HG03354 (cell line): Measurements from ENCODE around the gene CHRM1.
A peak's percentile ranks its signal among the peaks of the same experiment; 100 is the strongest.
"Not testable (repeated sequence)": the region's sequence is repeated elsewhere in the genome, so short reads cannot be mapped to it uniquely, and the experiment has no call there.

ENCODE experiments used
- ATAC-seq: cut with Tn5 transposase; IDR thresholded peaks from one replicate; pipeline ENCODE4 v1.9.1; 2021; ENCODE audit warnings: mild to moderate bottlenecking; ENCODE audit not compliant: unreplicated experiment, poor library complexity, severe bottlenecking

The CHRM1 gene

DNA sequence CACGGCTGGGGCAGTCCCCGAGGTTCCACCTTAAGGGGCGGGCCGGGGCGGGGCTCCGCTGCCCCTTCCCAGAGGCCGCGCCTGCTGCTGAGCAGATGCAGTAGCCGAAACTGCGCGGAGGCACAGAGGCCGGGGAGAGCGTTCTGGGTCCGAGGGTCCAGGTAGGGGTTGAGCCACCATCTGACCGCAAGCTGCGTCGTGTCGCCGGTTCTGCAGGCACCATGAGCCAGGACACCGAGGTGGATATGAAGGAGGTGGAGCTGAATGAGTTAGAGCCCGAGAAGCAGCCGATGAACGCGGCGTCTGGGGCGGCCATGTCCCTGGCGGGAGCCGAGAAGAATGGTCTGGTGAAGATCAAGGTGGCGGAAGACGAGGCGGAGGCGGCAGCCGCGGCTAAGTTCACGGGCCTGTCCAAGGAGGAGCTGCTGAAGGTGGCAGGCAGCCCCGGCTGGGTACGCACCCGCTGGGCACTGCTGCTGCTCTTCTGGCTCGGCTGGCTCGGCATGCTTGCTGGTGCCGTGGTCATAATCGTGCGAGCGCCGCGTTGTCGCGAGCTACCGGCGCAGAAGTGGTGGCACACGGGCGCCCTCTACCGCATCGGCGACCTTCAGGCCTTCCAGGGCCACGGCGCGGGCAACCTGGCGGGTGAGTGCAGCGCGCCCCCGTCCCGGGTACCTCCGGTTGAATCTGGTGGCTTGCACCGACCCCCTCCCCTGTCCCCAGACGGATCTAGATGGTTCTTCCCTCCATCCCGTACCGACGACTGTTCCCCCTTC, 40.2 kb downstream of the CHRM1 start, which contains the start of gene SLC3A2:
Gene SLC3A2, plus strand, starts transcription at position 94 of the 776 bp plus-strand sequence. Its CDS starts 128 bp downstream, at position 222.
- ATAC-seq: peak; percentile 78

DNA sequence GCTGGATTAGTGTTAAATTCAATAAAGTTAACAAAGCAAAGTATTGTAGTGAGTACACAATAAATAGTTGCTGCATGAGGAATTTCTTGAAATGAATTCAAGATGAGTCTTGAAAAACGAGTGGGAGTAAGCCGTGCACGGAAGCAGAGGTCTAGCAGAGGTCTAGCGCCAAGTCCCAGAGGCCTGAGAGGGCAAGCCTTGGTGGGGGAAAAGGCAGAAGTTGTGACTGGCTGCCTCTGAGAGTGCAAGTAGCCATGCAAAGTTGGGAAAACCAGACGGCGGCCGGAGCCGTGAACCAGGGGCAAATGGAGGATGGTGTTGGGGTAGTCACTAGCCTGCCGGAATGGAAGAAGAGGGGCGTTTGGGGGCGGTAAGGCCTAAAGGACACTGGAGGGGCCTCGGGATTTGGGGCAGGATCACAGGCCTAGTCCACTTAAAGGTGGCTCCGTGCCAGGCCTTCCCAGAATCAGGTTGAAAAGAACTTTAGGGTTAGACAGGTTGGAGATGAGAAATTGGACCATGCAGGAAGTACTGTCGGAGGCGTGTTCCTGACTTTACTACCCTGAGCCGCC, 40.8 kb downstream of the CHRM1 start:
- peak; percentile 23 for ATAC-seq

DNA sequence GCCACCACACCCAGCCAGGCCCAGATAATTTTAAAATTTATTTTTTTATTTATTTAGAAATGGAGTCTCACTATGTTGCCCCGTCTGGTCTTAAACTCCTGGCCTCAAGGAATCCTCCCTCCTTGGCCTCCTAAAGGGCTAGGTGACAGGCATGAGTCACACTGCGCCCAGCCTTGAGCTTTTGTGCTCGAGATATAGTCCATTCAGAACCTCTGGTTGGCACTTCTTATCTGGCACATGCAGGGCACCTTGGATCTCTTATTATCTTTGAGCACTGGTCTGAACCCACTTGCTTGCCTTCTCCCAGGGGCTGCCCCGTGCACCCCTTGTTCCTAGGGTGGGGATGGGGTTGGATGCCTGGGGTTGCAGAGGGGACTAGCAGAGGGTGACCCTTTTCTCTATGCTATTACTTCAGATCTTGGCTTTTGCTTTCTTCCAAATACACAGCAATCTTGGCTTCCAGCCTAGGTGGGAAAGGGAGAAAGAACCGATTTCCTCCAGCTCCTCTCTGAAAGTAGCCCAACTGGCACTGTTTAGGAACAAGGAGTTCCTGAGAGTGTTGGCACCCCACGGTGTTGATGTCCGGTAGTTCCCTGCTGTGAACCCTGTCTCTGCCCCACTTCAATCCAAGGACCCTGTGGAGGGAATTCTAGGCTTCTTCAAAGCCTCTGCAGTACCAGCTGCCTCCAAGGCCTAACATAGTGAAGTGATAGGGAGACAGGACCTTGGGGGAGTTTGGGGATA, 41.8 kb downstream of the CHRM1 start:
- no peak for ATAC-seq

DNA sequence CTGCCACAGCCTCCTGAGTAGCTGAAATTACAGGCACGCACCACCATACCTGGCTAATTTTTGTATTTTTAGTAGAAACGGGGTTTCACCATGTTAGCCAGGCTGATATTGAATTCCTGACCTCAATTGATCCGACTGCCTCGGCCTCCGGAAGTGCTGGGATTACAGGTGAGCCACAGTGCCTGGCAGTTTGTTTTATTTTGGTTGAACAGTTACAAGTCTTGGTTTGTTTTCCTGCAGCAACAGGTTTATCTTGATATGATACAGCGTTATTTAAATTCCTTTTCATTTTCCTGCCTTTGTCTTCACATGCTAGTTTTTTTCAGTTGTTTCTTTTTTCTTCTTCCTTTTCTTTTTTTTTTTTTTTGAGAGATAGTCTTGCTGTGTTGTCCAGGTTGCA, 44.5 kb downstream of the CHRM1 start:
- ATAC-seq: no peak

GRCh38 chr11:62875698-62876478, 45.3 kb downstream of the CHRM1 start:
- ATAC-seq: no peak

DNA sequence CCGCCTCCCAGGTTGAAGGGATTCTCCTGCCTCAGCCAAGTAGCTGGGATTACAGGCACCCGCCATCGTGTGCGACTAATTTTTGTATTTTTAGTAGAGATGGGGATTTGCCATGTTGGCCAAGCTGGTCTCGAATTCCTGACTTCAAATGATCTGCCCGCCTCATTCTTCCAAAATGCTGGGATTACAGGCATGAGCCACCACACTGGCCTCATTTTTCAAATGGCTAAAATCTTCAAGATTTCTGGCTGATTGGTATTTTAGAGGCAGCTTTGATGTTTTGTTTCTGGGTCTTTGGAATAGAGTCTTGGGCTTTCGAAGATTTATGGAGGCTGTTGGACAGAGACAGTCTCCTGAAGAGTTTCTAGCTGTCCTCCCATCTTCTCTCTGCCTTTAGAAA, 46.3 kb downstream of the CHRM1 start:
- no peak for ATAC-seq

DNA sequence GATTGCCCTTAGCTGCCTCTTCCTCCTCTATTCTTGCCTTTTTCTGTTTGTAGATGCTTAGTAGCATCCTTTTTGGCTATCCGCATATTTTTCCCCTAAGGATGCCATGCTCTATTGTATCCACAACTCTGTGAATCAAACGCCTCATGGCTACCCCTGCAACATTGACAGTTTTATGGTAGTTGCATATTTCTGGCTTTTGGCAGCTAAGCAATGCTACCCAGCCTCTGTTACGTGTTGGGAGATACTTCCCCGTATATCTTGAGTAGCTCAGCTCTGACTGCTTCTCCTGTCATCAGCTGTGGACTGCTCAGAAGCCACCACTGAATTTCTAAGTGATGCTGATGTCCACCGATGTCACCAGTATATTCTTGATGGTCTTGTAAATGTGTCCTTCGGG, 55.5 kb downstream of the CHRM1 start:
- ATAC-seq: no peak

- ATAC-seq: no peak
Measured at GRCh38 chr11:62863687-62864335, 57.4 kb downstream of the CHRM1 start.

DNA sequence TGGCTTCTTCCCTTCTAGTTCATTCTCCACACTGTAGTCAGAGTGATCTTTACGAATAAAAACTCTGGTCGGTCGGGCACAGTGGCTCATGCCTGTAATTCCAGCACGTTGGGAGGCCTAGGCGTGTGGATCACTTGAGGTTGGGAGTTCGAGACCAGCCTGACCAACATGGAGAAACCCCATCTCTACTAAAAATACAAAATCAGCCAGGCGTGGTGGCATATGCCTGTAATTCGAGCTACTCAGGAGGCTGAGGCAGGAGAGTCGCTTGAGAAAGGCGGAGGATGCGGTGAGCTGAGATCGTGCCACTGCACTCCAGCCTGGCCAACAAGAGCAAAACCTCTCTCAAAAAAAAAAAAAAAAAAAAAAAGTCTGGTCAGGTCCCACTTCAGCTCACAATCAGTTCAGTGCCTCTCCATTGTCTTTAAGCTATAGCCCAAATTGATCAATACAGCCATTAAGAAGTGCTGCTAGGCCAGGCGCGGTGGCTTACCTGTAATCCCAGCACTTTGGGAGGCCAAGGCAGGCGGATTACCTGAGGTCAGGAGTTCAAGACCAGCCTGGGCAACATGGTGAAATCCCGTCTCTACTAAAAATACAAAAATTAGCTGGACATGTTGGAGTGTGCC, 59.5 kb downstream of the CHRM1 start:
- ATAC-seq: not testable (repeated sequence)

GRCh38 chr11:62860835-62861563, 60.2 kb downstream of the CHRM1 start:
- ATAC-seq: no peak

- ATAC-seq: not testable (repeated sequence)
Measured at GRCh38 chr11:62859281-62859703, 61.9 kb downstream of the CHRM1 start.
